Activated CD4-positive, alpha-beta T cell treated with anti-CD3 and anti-CD28 coated beads, Interleukin-2, amount 50 U/mL, for 1 hour (primary cell): ENCODE results near the gene HNRNPDL.
"Not testable (repeated sequence)": the region's sequence is repeated elsewhere in the genome, so short reads cannot be mapped to it uniquely, and the experiment has no call there.

ENCODE experiments used
- DNase-seq: peaks from one replicate; pipeline ENCODE4 v3.0.0-alpha.2; 2020

Gene HNRNPDL

GRCh38 chr4:82431831-82432230 lies 1.6 kb upstream of the HNRNPDL start:
- DNase-seq, result no peak

- peak; percentile 52 for DNase-seq
These were observed 893 bp upstream of the HNRNPDL start for GRCh38 chr4:82430964-82431745.

GRCh38 chr4:82429728-82430192 lies 502 bp downstream of the HNRNPDL start:
- no peak for DNase-seq

- peak; percentile 93 for DNase-seq
These were observed 1.1 kb downstream of the HNRNPDL start for GRCh38 chr4:82428969-82429727.

- no peak for DNase-seq
These were observed 1.7 kb downstream of the HNRNPDL start for GRCh38 chr4:82428526-82428968.

- no peak for DNase-seq
These were observed 4.8 kb downstream of the HNRNPDL start for GRCh38 chr4:82425478-82425877.

- no peak for DNase-seq
These were observed 6.8 kb downstream of the HNRNPDL start for GRCh38 chr4:82423245-82424054.

GRCh38 chr4:82422616-82423015 lies 7.6 kb downstream of the HNRNPDL start:
- no peak for DNase-seq

GRCh38 chr4:82421796-82422560 lies 8.3 kb downstream of the HNRNPDL start:
- no peak for DNase-seq

GRCh38 chr4:82419451-82419850 lies 10.8 kb downstream of the HNRNPDL start:
- no peak for DNase-seq

GRCh38 chr4:82415922-82416365 lies 14.3 kb downstream of the HNRNPDL start:
- DNase-seq, result no peak

GRCh38 chr4:82415061-82415460 lies 15.2 kb downstream of the HNRNPDL start:
- not testable (repeated sequence) for DNase-seq

- no peak for DNase-seq
These were observed 26.5 kb downstream of the HNRNPDL start for GRCh38 chr4:82403725-82404124.

GRCh38 chr4:82402196-82402775 lies 28.0 kb downstream of the HNRNPDL start:
- DNase-seq, result no peak

GRCh38 chr4:82401600-82401999 lies 28.7 kb downstream of the HNRNPDL start:
- DNase-seq, result no peak

GRCh38 chr4:82398263-82398662 lies 32.0 kb downstream of the HNRNPDL start:
- DNase-seq, result no peak

GRCh38 chr4:82397527-82397926 lies 32.7 kb downstream of the HNRNPDL start:
- no peak for DNase-seq

- no peak for DNase-seq
These were observed 35.4 kb downstream of the HNRNPDL start for GRCh38 chr4:82394896-82395295.

- DNase-seq, result not testable (repeated sequence)
These were observed 40.2 kb downstream of the HNRNPDL start for GRCh38 chr4:82390061-82390460.

GRCh38 chr4:82388405-82388804 lies 41.9 kb downstream of the HNRNPDL start:
- DNase-seq, result no peak

GRCh38 chr4:82386312-82386711 lies 44.0 kb downstream of the HNRNPDL start:
- not testable (repeated sequence) for DNase-seq

- no peak for DNase-seq
These were observed 47.5 kb downstream of the HNRNPDL start for GRCh38 chr4:82382751-82383150.
